Sigmoid colon (tissue), 7 donors: ENCODE data around the gene AQP1. TPM values are rescaled to one million over a fixed set of nuclear protein-coding genes. Genes with fewer than 3 reads are reported as not detected.

ENCODE experiments used
- DNase-seq: peaks from one replicate; pipeline ENCODE4 v3.0.0-alpha.2; 2019
- H3K27ac ChIP-seq, 4 donors: fragments of 200-600 bp; sonication (generic); one replicate each; pipeline ENCODE4 v1.5.1; 2016 to 2019; ENCODE audit warnings: mild to moderate bottlenecking in 1 of 4
- H3K27me3 ChIP-seq, 3 donors: fragments of 200-600 bp; sonication (generic); one replicate each; pipeline ENCODE4 v1.5.1; 2019; ENCODE audit warnings: mild to moderate bottlenecking in 1 of 3
- H3K36me3 ChIP-seq, 4 donors: fragments of 200-600 bp; sonication (generic); one replicate each; pipeline ENCODE4 v1.5.1; 2016 to 2019
- H3K4me1 ChIP-seq, 4 donors: fragments of 200-600 bp; sonication (generic); one replicate each; pipeline ENCODE4 v1.5.1; 2017 to 2019
- H3K4me3 ChIP-seq, 4 donors: fragments of 200-600 bp; sonication (generic); one replicate each; pipeline ENCODE4 v1.5.1; 2017 to 2019; ENCODE audit warnings: mild to moderate bottlenecking in 2 of 4, moderate library complexity in 1 of 4
- H3K9me3 ChIP-seq, 4 donors: fragments of 200-600 bp in 3 of 4; sonication (generic) in 3 of 4; one replicate each; pipeline versions ENCODE4 v1.5.1 to v1.6.1; 2013 to 2019
- CTCF ChIP-seq, 4 experiments: fragments of 450-650 bp in 3 of 4; fragments of 200-600 bp in 1 of 4; IDR thresholded peaks; one replicate each; pipeline ENCODE4 v1.5.1; 2016 to 2019; ENCODE audit warnings: antibody characterized with exemption in 4 of 4, mild to moderate bottlenecking in 3 of 4, moderate library complexity in 2 of 4
- EP300 ChIP-seq, 4 donors: sonication (generic); formaldehyde crosslinking; IDR thresholded peaks; one replicate each; pipeline ENCODE4 v1.6.1; 2017; ENCODE audit warnings: antibody characterized with exemption in 4 of 4
- POLR2A ChIP-seq, 2 donors: fragments of 450-650 bp; IDR thresholded peaks; one replicate each; pipeline ENCODE4 v1.6.1; 2016; ENCODE audit warnings: antibody characterized with exemption in 2 of 2, mild to moderate bottlenecking in 2 of 2, moderate library complexity in 2 of 2
- POLR2AphosphoS5 ChIP-seq, 4 donors: sonication (generic); formaldehyde crosslinking; IDR thresholded peaks; one replicate each; pipeline ENCODE4 v1.6.1; 2017; ENCODE audit warnings: antibody characterized with exemption in 4 of 4
- WGBS, 2 donors: extraction: QIAGEN DNeasy Blood & Tissue Kit; methylation state at CpG; one replicate each; pipeline ENCODE4 v1.1.7; 2013; 5-methylcytosine and 5-hydroxymethylcytosine counted together
- intact Hi-C: fragments of 100-400 bp; cut with DNase I; formaldehyde crosslinking; loops from one replicate; pipeline ENCODE4 v1.15.1; 2023
- polyA plus RNA-seq, 3 donors: library from polyadenylated mRNA; stranded (reverse); fragments of 200-250 nt; gene quantifications; one replicate each; pipeline ENCODE4 v1.2.3, GENCODE V29; 2013
- total RNA-seq, 4 donors: library from RNA; depleted of rRNA; stranded (reverse); fragments of >200 nt; gene quantifications; one replicate each; pipeline ENCODE4 v1.1.0, GENCODE V29; 2016
- donor health status: healthy with polysubstance abuse.
- donor health status: Bipolar disorder and iron deficiency.
- donor health status: healthy.

AQP1 gene
- total and polyA plus RNA-seq, 7 donors: 3.7 to 191 (median 66.0) TPM

DNA sequence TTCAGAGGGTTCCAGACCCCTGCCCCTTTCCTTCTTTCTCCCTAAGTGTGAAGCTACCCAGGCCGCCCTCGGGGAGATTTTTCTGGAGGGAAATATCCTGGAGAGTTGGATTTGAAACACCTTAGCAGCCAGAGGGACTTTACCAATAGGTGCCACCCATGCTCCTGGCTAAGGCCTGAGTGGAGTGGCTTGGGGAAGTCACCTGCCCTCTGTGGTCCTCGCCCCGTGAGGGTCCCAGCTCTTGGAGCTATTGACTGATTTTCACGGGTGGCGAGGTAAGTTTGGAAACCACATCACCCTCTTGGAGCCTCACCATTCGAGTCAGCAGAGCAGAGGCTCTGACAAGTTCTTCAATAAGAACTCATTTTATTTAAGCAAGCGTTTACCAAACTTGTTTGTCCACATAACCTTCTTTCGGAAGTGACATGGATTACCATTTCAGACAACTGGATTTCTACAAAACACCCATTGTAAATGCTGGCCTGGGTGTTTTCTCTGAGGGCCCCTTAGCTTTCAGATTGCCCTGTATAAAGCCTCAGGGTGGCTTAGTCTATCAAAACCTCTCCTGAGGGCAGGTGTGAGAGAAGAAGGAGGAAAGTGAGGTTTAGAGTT is 20.4 kb downstream of the AQP1 start:
- intact Hi-C loops: no loop called here
- Histone ChIP-seq H3K27ac (peak overlapping the region in 3 of 4 donors; percentile 46 to 79 (median 66)), H3K4me1 (peaks cover 0 to 25% (median 22%) of the 10 kb centered on the region in 4 donors)

GRCh38 chr7:30932562-30932961 is 20.9 kb downstream of the AQP1 start:
- DNase-seq: no peak

More for the DNA sequence above, 20.4 kb downstream of the AQP1 start:
- WGBS, 2 donors: 60 to 82% methylated on average over 9 of the region's 9 CpGs
- Histone ChIP-seq H3K9me3 (no peaks in the 10 kb centered on the region), H3K4me3 (no peak overlapping the region), H3K27me3 (no peaks in the 10 kb centered on the region), H3K36me3 (peaks cover 0 to 4% (median 0%) of the 10 kb centered on the region in 4 donors)
- TF ChIP-seq CTCF (IDR thresholded peaks at IDR 0.05) (no peak), POLR2A (IDR thresholded peaks at IDR 0.05) (no peak), EP300 (IDR thresholded peaks at IDR 0.05) (no peak), POLR2AphosphoS5 (IDR thresholded peaks at IDR 0.05) (no peak)
- DNase-seq: peak; percentile 52

GRCh38 chr7:30933124-30933974 is 21.7 kb downstream of the AQP1 start:
- no peak overlapping the region for H3K4me3 ChIP-seq

More at GRCh38 chr7:30932562-30932961, 20.9 kb downstream of the AQP1 start:
- Histone ChIP-seq H3K27me3 (no peaks in the 10 kb centered on the region), H3K4me1 (peaks cover 0 to 25% (median 22%) of the 10 kb centered on the region in 4 donors), H3K4me3 (no peak overlapping the region), H3K9me3 (no peaks in the 10 kb centered on the region), H3K36me3 (no peaks in the 10 kb centered on the region), H3K27ac (no peak overlapping the region)
- 49 to 79% methylated on average over 6 of the region's 6 CpGs for WGBS, 2 donors
- TF ChIP-seq CTCF (IDR thresholded peaks at IDR 0.05): no peak
- TF ChIP-seq POLR2A (IDR thresholded peaks at IDR 0.05): no peak
- no peak for TF ChIP-seq EP300 (IDR thresholded peaks at IDR 0.05)
- no peak for TF ChIP-seq POLR2AphosphoS5 (IDR thresholded peaks at IDR 0.05)
- intact Hi-C loops: no loop called here

GRCh38 chr7:30934225-30934624 is 22.6 kb downstream of the AQP1 start:
- DNase-seq: no peak
- 90 to 91% methylated on average over 5 of the region's 5 CpGs for WGBS, 2 donors

More at GRCh38 chr7:30933124-30933974, 21.7 kb downstream of the AQP1 start:
- Histone ChIP-seq H3K36me3 (no peaks in the 10 kb centered on the region), H3K27ac (no peak overlapping the region), H3K9me3 (no peaks in the 10 kb centered on the region), H3K27me3 (no peaks in the 10 kb centered on the region), H3K4me1 (peaks cover 0 to 25% (median 22%) of the 10 kb centered on the region in 4 donors)
- intact Hi-C loops: no loop called here
- TF ChIP-seq CTCF (IDR thresholded peaks at IDR 0.05): no peak
- TF ChIP-seq POLR2AphosphoS5 (IDR thresholded peaks at IDR 0.05): no peak
- TF ChIP-seq POLR2A (IDR thresholded peaks at IDR 0.05): no peak
- no peak for TF ChIP-seq EP300 (IDR thresholded peaks at IDR 0.05)
- 85 to 86% methylated on average over 26 of the region's 26 CpGs for WGBS, 2 donors
- DNase-seq: peak; percentile 50

More at GRCh38 chr7:30934225-30934624, 22.6 kb downstream of the AQP1 start:
- H3K27ac ChIP-seq: no peak overlapping the region
- no peaks in the 10 kb centered on the region for H3K36me3 ChIP-seq
- TF ChIP-seq POLR2AphosphoS5 (IDR thresholded peaks at IDR 0.05) (no peak), EP300 (IDR thresholded peaks at IDR 0.05) (no peak), POLR2A (IDR thresholded peaks at IDR 0.05) (no peak), CTCF (IDR thresholded peaks at IDR 0.05) (no peak)
- H3K4me3 ChIP-seq: no peak overlapping the region
- H3K27me3 ChIP-seq: no peaks in the 10 kb centered on the region
- H3K9me3 ChIP-seq: no peaks in the 10 kb centered on the region
- H3K4me1 ChIP-seq: peaks cover 0 to 31% (median 24%) of the 10 kb centered on the region in 4 donors
- intact Hi-C loops: no loop called here
